Neural cell (in vitro differentiated cells): ENCODE results near the gene MAGI2. TPM values are rescaled to one million over a fixed set of nuclear protein-coding genes. Genes with fewer than 3 reads are reported as not detected.

Experiments
- H2AFZ ChIP-seq: fragments of 200-600, 300-800 bp; sonication (generic), shearing (Covaris generic); 2 replicates; pipeline ENCODE4 v1.6.0; 2014; ENCODE audit warnings: low read depth, mild to moderate bottlenecking, antibody characterized with exemption, low read length, moderate library complexity
- H3F3A ChIP-seq: fragments of 200-600 bp; shearing (Covaris generic); 2 replicates; pipeline ENCODE4 v1.6.1; 2016; ENCODE audit warnings: mild to moderate bottlenecking, moderate library complexity, mixed read lengths, antibody characterized with exemption, low read length; ENCODE audit not compliant: insufficient read depth, poor library complexity, severe bottlenecking
- H3K27ac ChIP-seq: fragments of 200-600, 300-800 bp; sonication (generic), shearing (Covaris generic); 2 replicates; pipeline ENCODE4 v1.5.1; 2014; ENCODE audit warnings: mild to moderate bottlenecking, low read length, moderate library complexity
- H3K27me3 ChIP-seq: fragments of 300-800, 200-600 bp; sonication (generic), shearing (Covaris generic); 2 replicates; pipeline ENCODE4 v1.6.0; 2014; ENCODE audit warnings: mild to moderate bottlenecking, low read depth, low read length, moderate library complexity; ENCODE audit not compliant: insufficient read depth
- H3K36me3 ChIP-seq: fragments of 300-800, 200-600 bp; sonication (generic), shearing (Covaris generic); 2 replicates; pipeline ENCODE4 v1.5.1; 2014; ENCODE audit warnings: mild to moderate bottlenecking, antibody characterized with exemption, low read length, moderate library complexity; ENCODE audit not compliant: insufficient read depth
- H3K4me2 ChIP-seq: fragments of 300-800, 200-600 bp; sonication (generic), shearing (Covaris generic); 2 replicates; pipeline ENCODE4 v1.6.0; 2014; ENCODE audit warnings: mild to moderate bottlenecking, low read length
- H3K4me3 ChIP-seq: fragments of 300-800, 200-600 bp; sonication (generic), shearing (Covaris generic); 2 replicates; pipeline ENCODE4 v1.5.1; 2014; ENCODE audit warnings: mild to moderate bottlenecking, low read length, moderate library complexity
- H3K79me2 ChIP-seq: fragments of 200-600 bp; shearing (Covaris generic); replicated peaks from 2 replicates; pipeline ENCODE4 v1.6.0; 2014; ENCODE audit warnings: mild to moderate bottlenecking, low read length, moderate library complexity; ENCODE audit not compliant: insufficient read depth
- H3K9ac ChIP-seq: fragments of 300-800, 200-600 bp; sonication (generic), shearing (Covaris generic); 2 replicates; pipeline ENCODE4 v1.6.1; 2016; ENCODE audit warnings: mild to moderate bottlenecking, low read length, mixed read lengths
- H3K9me2 ChIP-seq: fragments of 200-600 bp; shearing (Covaris generic); 2 replicates; pipeline ENCODE4 v1.6.1; 2016; ENCODE audit warnings: mild to moderate bottlenecking, low read length, mixed read lengths; ENCODE audit not compliant: insufficient read depth
- H3K9me3 ChIP-seq: fragments of 200-600, 300-800 bp; sonication (generic), shearing (Covaris generic); 2 replicates; pipeline ENCODE4 v1.6.1; 2016; ENCODE audit warnings: mild to moderate bottlenecking, mixed run types, low read length, moderate library complexity, mixed read lengths
- H4K20me1 ChIP-seq: fragments of 200-600 bp; shearing (Covaris generic); 2 replicates; pipeline ENCODE4 v1.6.1; 2016; ENCODE audit warnings: mild to moderate bottlenecking, mixed run types; ENCODE audit not compliant: insufficient read depth
- EP300 ChIP-seq: fragments of 450-650 bp; conservative IDR thresholded peaks from 2 replicates; pipeline ENCODE4 v1.6.1; 2014; ENCODE audit warnings: antibody characterized with exemption, mild to moderate bottlenecking, moderate library complexity; ENCODE audit not compliant: poor library complexity, severe bottlenecking
- EZH2 ChIP-seq: fragments of 200-600, 300-800 bp; shearing (Covaris generic), sonication (generic); IDR thresholded peaks from 2 replicates; pipeline ENCODE4 v1.6.1; 2014; ENCODE audit warnings: antibody characterized with exemption, low read length, borderline replicate concordance, mild to moderate bottlenecking; ENCODE audit not compliant: insufficient read depth, poor library complexity, severe bottlenecking
- MXI1 ChIP-seq: fragments of 450-650 bp; conservative IDR thresholded peaks from 2 replicates; pipeline ENCODE4 v1.6.1; 2014; ENCODE audit warnings: antibody characterized with exemption, mild to moderate bottlenecking; ENCODE audit not compliant: poor library complexity, severe bottlenecking
- POLR2AphosphoS5 ChIP-seq: IDR thresholded peaks from 2 replicates; pipeline ENCODE4 v1.6.1; 2012
- RAD21 ChIP-seq: fragments of 450-650 bp; conservative IDR thresholded peaks from 2 replicates; pipeline ENCODE4 v1.6.1; 2014; ENCODE audit warnings: antibody characterized with exemption, mild to moderate bottlenecking, moderate library complexity
- SMC3 ChIP-seq: fragments of 450-650 bp; conservative IDR thresholded peaks from 2 replicates; pipeline ENCODE4 v1.6.1; 2014; ENCODE audit warnings: antibody characterized with exemption, mild to moderate bottlenecking, moderate library complexity; ENCODE audit not compliant: poor library complexity
- TAF1 ChIP-seq: IDR thresholded peaks from 2 replicates; pipeline ENCODE4 v1.6.1; 2012; ENCODE audit warnings: low read depth
- polyA plus RNA-seq: library from polyadenylated mRNA; depleted of rRNA; stranded (reverse); fragments of >200 nt; gene quantifications from 2 replicates; pipeline ENCODE4 v1.2.3, GENCODE V29; 2014
- TF ChIP-seq, protein P1 (sequence below): fragments of 450-650 bp; IDR thresholded peaks from 2 replicates; pipeline ENCODE4 v1.5.1; 2014; ENCODE audit warnings: antibody characterized with exemption, mild to moderate bottlenecking, moderate library complexity; ENCODE audit not compliant: poor library complexity, severe bottlenecking
- TF ChIP-seq, protein P2 (sequence below): IDR thresholded peaks from 2 replicates; pipeline ENCODE4 v1.6.1; 2012; ENCODE audit warnings: borderline replicate concordance

MAGI2 gene
- polyA plus RNA-seq, 1 donor from 2014 or later, result 19.3 TPM

DNA sequence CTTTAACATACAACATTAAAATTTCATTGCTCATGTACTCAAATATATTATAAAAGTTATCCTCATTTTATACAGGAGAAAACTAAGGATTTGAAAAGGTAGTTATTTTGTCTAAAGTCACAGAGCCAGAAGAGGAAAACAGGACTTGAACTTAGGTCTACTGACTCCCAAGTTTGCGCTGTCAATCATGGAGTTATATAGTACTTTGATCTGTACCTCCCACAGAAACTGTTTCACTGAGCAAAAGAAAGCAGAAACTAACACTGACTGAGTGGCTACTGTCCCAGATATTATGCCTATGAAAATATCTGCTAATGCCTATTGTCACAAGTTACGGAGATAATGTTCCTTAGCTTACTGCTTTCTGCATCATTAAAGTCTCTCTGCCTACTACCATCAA, 329.1 kb downstream of the MAGI2 start:
- no peaks in the 10 kb centered on the region for H3K27me3 ChIP-seq
- H3K4me2 ChIP-seq, result no peak overlapping the region
- no peak overlapping the region for H3K9ac ChIP-seq
- H3K9me3 ChIP-seq, result no peaks in the 10 kb centered on the region
- no peak overlapping the region for H3K27ac ChIP-seq
- H3K9me2 ChIP-seq, result no peaks in the 10 kb centered on the region
- no peaks in the 10 kb centered on the region for H4K20me1 ChIP-seq
- H3F3A ChIP-seq, result no peaks in the 10 kb centered on the region
- no peaks in the 10 kb centered on the region for H3K79me2 ChIP-seq
- TF ChIP-seq RAD21 (no peak), EP300 (no peak), TAF1 (no peak), SMC3 (no peak), POLR2AphosphoS5 (no peak), EZH2 (no peak), MXI1 (no peak)
- TF ChIP-seq, protein P1, sequence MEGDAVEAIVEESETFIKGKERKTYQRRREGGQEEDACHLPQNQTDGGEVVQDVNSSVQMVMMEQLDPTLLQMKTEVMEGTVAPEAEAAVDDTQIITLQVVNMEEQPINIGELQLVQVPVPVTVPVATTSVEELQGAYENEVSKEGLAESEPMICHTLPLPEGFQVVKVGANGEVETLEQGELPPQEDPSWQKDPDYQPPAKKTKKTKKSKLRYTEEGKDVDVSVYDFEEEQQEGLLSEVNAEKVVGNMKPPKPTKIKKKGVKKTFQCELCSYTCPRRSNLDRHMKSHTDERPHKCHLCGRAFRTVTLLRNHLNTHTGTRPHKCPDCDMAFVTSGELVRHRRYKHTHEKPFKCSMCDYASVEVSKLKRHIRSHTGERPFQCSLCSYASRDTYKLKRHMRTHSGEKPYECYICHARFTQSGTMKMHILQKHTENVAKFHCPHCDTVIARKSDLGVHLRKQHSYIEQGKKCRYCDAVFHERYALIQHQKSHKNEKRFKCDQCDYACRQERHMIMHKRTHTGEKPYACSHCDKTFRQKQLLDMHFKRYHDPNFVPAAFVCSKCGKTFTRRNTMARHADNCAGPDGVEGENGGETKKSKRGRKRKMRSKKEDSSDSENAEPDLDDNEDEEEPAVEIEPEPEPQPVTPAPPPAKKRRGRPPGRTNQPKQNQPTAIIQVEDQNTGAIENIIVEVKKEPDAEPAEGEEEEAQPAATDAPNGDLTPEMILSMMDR, result no peak
- TF ChIP-seq, protein P2, sequence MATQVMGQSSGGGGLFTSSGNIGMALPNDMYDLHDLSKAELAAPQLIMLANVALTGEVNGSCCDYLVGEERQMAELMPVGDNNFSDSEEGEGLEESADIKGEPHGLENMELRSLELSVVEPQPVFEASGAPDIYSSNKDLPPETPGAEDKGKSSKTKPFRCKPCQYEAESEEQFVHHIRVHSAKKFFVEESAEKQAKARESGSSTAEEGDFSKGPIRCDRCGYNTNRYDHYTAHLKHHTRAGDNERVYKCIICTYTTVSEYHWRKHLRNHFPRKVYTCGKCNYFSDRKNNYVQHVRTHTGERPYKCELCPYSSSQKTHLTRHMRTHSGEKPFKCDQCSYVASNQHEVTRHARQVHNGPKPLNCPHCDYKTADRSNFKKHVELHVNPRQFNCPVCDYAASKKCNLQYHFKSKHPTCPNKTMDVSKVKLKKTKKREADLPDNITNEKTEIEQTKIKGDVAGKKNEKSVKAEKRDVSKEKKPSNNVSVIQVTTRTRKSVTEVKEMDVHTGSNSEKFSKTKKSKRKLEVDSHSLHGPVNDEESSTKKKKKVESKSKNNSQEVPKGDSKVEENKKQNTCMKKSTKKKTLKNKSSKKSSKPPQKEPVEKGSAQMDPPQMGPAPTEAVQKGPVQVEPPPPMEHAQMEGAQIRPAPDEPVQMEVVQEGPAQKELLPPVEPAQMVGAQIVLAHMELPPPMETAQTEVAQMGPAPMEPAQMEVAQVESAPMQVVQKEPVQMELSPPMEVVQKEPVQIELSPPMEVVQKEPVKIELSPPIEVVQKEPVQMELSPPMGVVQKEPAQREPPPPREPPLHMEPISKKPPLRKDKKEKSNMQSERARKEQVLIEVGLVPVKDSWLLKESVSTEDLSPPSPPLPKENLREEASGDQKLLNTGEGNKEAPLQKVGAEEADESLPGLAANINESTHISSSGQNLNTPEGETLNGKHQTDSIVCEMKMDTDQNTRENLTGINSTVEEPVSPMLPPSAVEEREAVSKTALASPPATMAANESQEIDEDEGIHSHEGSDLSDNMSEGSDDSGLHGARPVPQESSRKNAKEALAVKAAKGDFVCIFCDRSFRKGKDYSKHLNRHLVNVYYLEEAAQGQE, result no peak
- no peaks in the 10 kb centered on the region for H3K36me3 ChIP-seq
- H2AFZ ChIP-seq, result no peak overlapping the region
- no peak overlapping the region for H3K4me3 ChIP-seq

DNA sequence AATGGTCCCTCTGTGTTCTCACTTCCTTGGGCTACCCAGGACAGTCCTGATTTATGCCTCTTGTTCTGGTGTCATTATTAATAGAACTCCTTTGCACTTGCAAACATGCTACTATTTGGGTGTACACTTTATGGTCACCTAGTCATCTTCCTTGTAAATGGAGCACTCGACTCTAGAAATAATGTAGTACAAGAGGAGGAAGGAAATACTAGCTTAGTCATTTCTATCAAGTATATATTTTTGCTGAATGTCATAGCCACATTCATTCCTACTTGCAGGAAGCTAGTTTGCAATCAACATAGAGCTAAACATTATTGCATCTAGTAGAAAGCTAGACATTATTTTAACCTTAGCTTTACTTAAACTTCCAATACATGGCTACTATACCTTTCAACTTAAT, 335.3 kb downstream of the MAGI2 start:
- Histone ChIP-seq H3F3A (no peaks in the 10 kb centered on the region), H4K20me1 (no peaks in the 10 kb centered on the region), H3K79me2 (no peaks in the 10 kb centered on the region), H3K4me3 (no peak overlapping the region), H3K9me2 (no peaks in the 10 kb centered on the region), H3K27ac (no peak overlapping the region), H3K9me3 (no peaks in the 10 kb centered on the region), H3K4me2 (no peak overlapping the region), H3K9ac (no peak overlapping the region), H3K27me3 (no peaks in the 10 kb centered on the region), H3K36me3 (no peaks in the 10 kb centered on the region), H2AFZ (no peak overlapping the region)
- TF ChIP-seq TAF1 (no peak), EZH2 (no peak), MXI1 (no peak), EP300 (no peak), RAD21 (no peak), POLR2AphosphoS5 (no peak), SMC3 (no peak)
- TF ChIP-seq, protein P2, result no peak
- TF ChIP-seq, protein P1, result no peak
